ENCODE results near the gene VIPAS39.
"Not testable (repeated sequence)": the region's sequence is repeated elsewhere in the genome, so short reads cannot be mapped to it uniquely, and the experiment has no call there.

VIPAS39 gene

DNA sequence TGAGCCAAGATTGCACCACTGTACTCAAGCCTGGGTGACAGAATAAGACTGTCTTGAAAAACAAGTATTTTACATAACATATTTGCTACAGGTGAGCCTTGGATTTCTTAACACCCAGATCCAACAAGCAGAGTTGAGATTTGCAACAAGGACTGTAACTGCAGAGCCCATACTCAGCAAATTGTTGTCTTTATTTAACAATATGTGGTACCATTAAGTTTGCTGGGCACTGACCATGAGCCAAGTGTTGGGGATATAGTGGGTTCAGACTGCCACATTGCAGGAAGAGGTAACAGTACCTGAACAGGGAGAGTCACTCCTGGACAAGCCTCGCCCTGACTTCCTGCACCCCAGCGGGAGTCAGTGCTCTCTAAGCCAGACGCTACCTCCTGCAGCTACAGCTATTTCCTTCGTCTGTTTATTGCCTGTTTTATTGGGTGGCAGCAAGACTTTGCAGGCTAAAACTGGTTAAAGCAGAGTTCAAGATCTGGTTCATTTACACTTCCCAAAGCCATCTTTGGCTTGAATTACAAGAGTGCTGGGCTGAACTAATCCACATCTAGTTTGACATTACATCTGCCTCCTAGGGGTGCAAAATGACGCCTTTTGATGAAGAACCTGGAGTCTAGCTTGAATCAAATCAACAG lies 12.9 kb upstream of the VIPAS39 start:
- DNase-seq (ENCODE audit: low spot score), result no peak

DNA sequence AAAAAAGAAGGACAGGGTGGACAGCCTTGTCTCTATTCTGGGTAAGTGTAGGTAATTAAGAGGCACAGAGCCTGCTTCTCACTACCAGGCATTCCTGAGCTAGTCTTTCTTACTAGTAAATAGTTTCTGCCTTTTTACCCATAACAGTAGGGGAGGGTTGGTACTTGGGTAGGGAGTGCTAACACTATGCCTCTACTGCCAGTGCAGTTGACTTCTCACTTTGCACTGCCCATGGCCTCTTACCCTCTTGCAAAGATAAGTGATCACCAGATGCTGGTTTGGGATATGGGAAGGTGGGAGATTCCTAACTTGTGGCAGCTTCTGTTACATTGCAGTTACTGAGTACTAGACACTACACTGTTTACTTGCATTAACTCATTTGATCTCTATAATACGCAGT lies 12.1 kb upstream of the VIPAS39 start:
- no peak for DNase-seq (ENCODE audit: low spot score)

DNA sequence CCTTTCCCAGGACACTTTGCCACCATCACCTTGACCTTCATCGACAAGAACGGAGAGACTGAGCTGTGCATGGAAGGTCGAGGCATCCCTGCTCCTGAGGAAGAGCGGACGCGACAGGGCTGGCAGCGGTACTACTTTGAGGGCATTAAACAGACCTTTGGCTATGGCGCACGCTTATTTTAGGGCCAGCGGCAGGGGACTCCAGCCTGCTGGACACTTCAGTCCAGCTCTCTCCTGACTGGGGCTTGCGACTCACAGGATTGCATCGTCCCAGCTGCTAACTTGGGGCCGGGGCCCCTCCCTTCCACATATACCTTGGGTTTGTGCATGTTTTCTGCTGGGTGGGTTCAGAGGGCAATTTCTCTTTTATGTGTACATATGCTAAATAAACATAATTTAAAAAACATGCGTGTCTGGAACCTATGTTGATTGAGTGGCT lies 11.7 kb upstream of the VIPAS39 start:
- no peak for DNase-seq (ENCODE audit: low spot score)

DNA sequence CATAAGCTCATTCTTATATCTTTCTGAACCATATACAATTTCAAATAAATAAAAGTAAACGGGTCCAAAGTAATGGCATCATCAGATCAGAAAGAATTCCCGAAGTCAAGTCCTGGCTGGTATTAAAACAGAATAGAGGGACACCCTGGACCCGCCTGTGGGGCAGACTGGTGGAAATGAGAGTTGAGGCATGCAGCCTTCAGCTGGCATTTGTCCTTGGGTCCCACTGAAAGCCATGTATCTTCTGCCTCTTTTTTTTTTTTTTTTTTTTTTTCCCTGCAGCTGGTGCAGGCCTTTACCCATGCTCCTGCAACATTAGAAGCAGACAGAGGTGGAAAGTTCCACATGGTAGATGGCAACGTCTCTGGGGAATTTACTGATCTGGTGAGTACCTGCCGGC lies 10.4 kb upstream of the VIPAS39 start:
- DNase-seq (ENCODE audit: low spot score), result no peak

DNA sequence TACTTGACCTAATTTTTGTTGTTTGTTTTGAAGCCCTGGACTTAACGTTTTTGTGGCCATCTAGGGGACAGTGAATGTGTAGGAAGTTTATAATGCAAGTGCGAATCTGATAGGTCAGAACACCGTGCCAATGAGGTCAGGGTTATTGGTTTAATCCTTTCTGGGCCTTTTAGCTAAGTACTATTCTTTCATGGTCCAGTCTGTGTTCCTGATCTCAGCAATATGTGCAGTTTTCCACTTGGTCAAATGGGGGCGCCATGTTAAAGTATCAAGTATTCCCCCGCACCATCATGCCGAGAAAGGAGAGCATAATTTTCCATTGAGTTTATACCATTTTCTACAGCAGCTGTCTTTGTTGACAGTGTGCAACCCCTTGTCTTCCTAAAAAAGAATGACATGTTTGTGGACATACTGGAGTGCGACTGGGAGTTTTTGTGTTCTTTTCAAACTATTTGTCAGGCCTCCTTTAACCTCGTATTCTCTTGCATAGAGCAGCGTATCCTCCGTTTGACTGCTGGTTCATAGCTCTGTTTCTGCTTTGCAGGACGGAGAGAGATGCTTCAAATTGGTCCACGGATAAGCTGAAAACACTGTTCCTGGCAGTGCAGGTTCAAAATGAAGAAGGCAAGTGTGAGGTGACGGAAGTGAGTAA lies 1.8 kb upstream of the VIPAS39 start:
- peak; percentile 78 for DNase-seq (ENCODE audit: low spot score)

DNA sequence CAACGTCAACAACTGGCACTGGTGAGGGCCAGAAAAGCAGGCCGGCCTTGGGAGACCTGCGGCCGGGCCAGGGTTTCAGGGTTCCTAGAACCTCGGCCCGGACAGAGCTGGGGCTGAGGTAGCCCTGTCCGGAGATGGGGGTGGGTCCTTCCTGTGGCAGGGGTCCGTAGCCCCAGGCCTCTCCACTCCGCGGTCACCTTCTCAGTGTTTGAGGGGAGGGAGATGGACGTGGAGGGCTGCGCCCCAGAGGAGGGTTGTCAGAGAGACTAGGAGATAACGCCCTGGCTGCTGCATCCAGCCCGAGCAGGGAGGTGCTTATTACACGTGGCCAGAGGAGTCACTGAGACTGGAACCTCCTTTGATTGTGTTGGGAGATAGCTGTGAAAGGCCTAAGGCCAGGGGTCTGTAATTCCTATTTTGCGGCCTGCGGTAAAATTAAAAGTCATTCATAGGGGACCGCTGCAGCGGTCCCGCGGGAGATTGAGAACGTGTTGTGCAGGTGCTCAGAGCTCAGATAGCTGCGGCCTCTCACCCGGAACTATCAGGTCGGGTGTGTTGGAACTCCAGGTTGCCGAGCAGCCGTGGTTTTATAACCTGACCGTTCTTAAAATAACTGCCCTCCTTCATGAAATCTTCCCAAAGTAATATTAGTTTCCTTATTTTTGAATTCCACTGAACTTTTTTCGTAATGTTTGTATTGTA lies 999 bp upstream of the VIPAS39 start:
- peak; percentile 21 for DNase-seq (ENCODE audit: low spot score)

DNA sequence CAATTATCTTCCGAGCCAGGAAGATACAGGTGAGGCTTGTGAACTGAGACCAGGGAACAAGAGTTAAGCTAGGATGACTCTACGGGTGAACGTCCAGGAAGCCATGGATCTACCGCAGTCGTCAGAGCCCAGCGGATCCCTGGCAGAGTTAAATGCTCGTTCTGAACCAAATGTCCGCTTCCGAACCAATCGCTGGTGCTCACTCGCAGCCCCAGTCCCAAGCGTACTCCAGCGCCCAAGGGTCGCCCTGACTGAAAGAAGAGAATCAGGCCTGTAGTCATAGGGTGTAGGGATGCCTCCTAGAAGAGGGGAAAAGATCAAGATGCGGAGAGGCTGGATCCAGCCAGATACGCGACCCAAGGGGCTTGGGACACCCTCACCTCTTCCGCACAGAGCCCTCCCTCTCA lies 283 bp downstream of the VIPAS39 start:
- DNase-seq (ENCODE audit: low spot score), result no peak

DNA sequence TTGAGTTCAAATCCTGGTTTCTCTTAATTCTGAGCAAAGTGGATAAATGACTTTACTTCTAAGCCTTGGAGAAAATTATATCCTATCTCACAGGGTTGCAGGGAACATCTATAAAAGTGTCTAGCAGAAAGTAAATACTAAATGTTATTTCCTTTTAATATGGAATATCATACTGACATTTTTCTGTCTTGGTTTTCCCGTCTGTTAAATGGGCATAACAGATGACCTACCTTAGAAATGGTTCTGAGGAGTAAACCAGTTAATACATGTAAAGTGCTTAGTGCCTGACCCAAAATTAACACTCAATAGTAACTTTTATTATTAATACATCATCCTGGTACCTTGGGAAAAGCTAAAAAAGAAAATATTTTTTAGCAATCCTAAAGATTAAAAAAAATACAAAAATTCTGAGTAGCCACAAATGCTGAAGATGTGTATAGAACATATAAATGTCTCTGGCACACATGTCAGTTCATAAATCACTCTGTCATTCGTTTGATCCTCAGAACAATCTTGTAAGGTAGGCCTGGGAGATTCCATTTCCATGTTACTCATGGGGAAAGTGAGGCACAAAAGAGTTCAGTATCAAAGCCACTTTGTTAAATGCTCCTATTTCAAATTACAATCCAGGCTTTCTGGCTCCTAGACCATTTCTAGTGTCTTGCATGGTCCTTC lies 1.3 kb downstream of the VIPAS39 start:
- no peak for DNase-seq (ENCODE audit: low spot score)

DNA sequence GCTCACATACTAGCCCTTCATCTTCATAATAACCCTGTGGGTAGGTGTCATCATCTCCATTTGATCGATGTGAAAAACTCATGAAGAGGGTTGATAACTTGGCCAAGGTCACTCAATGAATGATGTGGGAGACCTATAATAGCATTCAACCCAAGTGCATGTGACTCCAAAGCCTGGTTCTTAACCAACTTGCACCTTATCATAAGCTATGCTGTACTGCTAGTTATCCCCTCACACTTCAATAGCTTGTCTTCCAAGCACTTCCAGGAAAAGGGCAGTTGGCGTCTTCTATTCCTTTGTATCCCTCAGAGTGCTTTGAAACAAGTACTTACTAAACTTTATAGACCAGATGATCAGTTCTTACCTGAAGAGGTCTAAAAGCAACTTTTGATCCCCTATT lies 15.2 kb downstream of the VIPAS39 start:
- no peak for DNase-seq (ENCODE audit: low spot score)

DNA sequence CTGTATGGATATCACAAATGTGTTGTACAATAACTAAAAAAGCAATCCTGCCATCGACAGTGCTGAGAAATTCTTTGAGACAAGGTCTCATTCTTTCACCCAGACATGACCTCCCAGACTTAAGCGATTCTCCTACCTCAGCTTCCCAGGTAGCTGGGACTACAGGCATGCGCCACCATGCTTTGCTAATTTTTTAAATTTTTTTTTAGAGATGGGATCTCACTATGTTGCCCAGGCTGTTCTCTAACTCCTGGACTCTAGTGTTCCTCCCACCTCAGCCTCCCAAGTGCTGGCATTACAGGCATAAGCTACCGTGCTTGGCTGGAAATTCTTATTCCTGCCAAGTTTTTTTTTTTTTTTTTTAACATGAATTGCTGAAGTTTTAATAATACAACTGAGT lies 17.5 kb downstream of the VIPAS39 start:
- DNase-seq (ENCODE audit: low spot score), result no peak

DNA sequence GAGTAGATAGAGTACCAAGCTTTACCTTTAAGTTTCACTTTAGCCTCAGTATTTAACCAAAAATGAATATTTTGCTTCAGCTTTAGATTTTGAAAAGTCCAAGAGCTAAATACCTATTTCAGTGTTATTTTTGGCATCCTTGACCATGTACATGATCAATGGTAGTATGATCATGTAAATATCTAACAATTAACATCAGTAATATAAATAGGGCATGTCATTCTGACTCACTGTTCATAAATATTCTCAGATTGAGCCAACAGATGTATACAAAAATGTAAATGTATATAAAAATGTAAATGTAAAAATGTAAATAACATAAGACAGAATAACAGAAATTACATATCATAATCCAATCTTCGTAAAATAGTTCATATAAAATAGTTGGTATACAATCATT lies 18.8 kb downstream of the VIPAS39 start:
- DNase-seq (ENCODE audit: low spot score), result no peak

DNA sequence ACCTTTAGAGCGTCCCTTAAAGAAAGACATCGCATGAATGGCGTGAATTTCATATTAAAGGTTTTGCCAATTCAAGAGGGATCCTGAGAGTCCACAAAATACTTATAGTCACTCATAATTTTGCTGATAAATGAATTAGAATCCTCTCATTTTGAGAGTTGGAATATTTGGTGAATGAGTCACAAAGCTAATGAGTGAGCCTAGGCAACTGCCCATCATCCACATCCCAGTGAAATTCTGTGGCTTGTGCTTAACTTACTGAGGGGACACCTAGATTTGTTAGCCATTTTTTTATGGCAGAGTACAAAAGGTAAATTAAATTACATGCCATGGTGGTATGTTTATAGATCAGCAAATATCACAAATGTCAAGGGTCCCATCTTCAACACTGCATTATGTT lies 21.4 kb downstream of the VIPAS39 start:
- no peak for DNase-seq (ENCODE audit: low spot score)

DNA sequence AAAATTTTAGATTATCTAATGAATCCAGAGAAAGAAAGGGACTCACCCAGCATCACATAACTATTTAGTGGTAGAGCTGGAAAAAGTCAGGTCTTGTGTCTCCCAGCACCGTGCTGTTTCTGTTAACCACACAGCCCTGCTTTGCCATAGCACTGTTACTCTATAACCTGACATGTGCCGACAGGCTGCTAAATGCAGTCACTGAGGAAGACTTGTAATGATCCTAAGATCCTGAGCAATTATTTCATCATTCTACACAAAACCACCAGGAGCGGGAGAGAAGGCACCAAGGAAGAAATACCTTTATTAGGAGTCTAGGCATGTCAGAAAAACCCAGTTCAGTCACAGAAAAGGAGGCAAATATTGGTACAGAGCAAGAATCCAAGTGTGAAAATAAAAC lies 31.0 kb downstream of the VIPAS39 start:
- DNase-seq (ENCODE audit: low spot score), result peak; percentile 34

DNA sequence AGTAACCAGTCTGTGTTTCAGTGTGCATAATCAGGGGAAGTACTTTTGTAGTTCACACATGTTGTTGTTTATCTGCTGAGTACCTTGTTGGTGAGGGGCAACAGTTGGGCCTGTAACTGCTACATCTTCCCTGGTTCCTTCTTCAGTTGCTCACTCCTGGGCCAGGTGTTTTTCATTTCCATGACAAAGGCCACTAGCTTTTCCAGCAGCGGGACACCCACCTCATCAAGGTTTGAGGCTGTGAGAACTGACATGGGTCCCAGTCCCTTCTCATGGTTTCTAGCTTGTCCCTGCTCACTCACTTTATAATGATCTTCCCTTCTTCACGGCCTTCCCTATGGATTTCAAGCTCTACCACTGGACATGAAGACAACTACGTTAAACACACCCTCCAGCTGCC lies 32.5 kb downstream of the VIPAS39 start:
- no peak for DNase-seq (ENCODE audit: low spot score)

DNA sequence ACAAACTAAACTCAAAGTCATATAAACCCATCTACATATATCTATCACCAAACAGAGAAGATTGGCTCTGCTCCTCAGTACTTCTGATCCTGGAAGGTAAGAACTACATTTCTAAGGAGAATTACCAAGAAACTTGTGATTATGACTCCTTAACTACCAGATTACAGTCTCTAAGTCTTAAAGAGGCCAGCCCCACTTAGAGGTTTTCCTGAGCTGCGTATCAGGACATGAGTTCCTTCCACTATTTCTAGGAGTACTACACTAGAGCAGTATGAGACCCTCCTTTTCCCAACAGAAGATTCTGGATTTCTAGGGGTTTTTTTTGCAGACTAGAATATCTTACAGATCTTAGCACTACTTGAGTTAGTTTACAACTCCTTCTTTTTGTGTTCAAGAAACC lies 34.0 kb downstream of the VIPAS39 start, which contains the start of gene NOXRED1:
Gene NOXRED1, minus strand, starts transcription at position 101 of the 400 bp plus-strand sequence. CDS start 634 bp downstream, outside the sequence.
- no peak for DNase-seq (ENCODE audit: low spot score)

DNA sequence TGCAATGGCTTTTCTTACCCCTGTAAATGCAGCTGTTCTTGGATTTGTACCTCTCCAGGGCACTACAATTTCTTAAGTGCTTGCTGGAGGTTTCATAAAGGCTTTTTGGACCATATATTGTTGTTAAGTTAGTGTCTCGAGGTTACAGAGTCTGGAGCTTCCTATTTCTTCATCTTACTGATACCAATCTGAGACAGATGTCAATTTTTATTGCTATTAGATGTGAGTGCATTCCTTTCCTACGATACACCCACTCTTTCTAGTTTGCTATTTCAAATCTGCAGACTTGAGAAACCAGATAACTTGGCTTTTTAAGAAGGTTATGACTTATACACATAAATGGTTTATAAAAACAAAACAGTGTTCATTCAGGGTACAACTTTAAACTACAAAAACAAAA lies 36.2 kb downstream of the VIPAS39 start:
- DNase-seq (ENCODE audit: low spot score), result peak; percentile 17

DNA sequence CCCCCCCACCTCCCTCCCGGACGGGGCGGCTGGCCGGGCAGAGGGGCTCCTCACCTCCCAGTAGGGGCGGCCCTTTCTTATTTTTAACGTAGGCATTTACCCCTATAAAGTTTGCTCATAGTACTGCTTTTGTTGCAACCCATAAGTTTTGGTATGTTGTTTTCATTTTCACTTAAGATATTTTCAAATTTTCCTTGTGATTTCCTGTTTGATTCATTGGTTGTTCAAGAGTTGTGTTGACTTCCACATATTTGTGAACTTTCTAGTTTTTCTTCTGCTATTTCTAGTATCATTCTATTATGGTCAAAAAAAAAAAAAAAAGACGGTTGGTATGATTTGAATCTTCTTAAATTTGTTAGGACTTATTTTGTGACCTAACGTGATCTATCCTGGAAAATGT lies 40.6 kb downstream of the VIPAS39 start:
- no peak for DNase-seq (ENCODE audit: low spot score)

DNA sequence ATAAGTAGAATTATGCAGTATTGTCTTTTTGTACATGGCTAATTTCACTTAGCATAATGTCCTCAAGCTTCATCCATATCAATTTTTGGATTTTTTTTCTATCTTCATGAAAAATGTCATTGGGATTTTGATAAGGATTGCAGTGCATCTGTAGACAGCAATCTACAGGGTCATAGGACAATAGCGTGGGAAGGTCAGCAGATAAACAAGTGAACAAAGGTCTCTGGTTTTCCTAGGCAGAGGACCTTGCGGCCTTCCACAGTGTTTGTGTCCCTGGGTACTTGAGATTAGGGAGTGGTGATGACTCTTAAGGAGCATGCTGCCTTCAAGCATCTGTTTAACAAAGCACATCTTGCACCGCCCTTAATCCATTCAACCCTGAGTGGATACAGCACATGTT lies 41.3 kb downstream of the VIPAS39 start:
- DNase-seq (ENCODE audit: low spot score), result not testable (repeated sequence)

DNA sequence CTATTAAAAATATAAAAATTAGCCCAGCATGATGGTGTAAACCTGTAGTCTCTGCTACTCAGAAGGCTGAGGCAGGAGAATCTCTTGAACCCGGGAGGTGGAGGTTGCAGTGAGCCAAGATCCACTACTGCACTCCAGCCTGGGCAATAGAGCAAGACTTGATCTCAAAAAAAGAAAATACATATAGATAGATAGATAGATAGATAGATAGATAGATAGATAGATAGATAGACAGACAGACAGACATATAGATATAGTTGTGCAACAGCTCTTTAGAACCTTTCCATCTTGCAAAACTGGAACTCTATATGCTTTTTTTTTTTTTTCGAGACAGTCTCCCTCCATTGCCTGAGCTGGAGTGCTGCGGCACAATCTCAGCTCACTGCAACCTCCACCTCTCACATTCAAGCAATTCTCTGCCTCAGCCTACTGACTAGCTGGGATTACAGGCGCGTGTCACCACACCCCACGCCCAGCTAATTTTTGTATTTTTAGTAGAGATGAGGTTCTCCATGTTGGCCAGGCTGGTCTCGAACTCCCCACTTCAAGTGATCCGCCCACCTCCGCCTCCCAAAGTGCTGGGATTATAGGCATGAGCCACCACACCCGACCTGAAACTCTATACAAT lies 41.9 kb downstream of the VIPAS39 start:
- DNase-seq (ENCODE audit: low spot score), result peak; percentile 30

DNA sequence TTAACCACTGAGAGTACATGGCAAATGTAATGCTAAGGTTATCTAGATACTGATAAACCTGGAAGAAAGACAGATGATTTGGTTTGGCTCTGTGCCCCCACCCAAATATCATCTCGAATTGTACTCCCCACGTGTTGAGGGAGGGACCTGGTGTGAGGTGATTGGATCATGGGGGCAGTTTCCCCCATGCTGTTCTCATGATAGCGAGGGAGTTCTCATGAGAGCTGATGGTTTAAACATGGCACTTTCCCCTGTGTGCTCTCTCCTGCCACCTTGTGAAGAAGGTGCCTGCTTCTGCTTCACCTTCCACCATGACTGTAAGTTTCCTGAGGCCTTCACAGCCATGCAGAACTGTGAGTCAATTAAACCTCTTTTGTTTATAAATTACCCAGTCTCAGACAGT lies 48.3 kb downstream of the VIPAS39 start:
- no peak for DNase-seq (ENCODE audit: low spot score)

DNA sequence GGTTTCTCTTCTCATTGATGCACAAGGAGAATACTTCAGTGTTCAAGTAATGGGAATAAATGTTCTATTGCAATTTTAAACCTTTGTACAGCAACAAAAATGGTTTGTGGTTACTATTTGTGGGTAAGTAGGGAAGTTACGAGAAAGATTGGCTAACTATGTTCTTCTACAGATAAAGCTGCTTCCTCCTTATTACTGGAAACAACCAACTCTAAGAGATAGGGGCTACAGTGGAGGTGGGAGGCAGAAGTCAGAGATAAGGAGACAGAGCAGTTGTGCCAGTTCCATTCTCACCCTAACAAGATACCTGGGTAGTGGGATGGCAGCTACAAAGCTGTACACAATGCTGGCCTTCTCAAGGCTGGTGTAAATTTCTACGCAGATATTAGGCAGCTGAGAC lies 50.2 kb downstream of the VIPAS39 start:
- no peak for DNase-seq (ENCODE audit: low spot score)

DNA sequence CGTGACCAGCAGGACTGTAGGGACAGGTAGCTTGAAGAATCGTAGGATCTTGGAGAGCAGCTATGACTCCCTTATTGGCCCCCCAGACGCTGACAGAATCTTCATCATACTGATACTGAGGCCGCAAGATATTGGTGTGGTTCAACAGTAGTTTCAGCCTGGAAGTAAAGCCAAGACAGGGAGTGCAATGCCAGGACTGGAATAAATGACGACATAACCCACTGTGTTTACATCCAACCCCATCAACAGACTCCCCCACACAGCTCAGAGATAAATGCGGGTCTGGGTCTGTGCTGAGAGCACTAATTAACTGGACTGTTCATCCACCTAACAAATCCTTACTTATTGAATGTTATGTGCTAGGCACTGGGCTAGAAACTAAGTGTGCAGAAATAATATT lies 50.7 kb downstream of the VIPAS39 start:
- DNase-seq (ENCODE audit: low spot score), result no peak

Data from putamen (tissue), 1 donor.